NB4 (cell line): ENCODE measurements around the gene CHCHD1.

Experiments used
- POLR2A ChIP-seq: IDR thresholded peaks from 2 replicates; pipeline ENCODE4 v1.6.1; 2011; ENCODE audit warnings: mild to moderate bottlenecking; ENCODE audit not compliant: insufficient read length; ENCODE audit errors: extremely low read depth
- TF ChIP-seq, protein P1 (sequence below): IDR thresholded peaks from one replicate; pipeline ENCODE4 v1.5.1; 2012; ENCODE audit warnings: low read depth, low read length

DNA sequence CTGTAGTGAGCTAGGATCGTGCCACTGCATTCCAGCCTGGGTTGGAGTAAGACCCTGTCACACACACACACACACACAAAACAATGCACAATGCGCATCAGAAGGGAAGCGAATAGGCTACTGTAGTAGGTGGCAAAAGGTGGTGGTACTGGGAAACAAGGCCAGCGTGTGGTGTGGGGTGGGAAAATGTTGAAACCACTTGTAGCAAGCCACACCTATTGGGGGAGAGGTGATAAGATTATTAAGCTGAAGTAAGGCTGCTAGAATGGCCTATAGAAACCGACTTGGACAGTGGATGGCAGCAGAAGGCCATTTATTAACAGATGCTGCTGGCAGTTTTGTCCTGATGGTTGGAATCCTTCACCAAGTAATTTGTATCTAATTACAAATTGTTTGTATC is 7.2 kb upstream of the CHCHD1 start:
- TF ChIP-seq, protein P1, sequence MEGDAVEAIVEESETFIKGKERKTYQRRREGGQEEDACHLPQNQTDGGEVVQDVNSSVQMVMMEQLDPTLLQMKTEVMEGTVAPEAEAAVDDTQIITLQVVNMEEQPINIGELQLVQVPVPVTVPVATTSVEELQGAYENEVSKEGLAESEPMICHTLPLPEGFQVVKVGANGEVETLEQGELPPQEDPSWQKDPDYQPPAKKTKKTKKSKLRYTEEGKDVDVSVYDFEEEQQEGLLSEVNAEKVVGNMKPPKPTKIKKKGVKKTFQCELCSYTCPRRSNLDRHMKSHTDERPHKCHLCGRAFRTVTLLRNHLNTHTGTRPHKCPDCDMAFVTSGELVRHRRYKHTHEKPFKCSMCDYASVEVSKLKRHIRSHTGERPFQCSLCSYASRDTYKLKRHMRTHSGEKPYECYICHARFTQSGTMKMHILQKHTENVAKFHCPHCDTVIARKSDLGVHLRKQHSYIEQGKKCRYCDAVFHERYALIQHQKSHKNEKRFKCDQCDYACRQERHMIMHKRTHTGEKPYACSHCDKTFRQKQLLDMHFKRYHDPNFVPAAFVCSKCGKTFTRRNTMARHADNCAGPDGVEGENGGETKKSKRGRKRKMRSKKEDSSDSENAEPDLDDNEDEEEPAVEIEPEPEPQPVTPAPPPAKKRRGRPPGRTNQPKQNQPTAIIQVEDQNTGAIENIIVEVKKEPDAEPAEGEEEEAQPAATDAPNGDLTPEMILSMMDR = no peak
- TF ChIP-seq POLR2A = no peak
